GM19193 (cell line): ENCODE data around the gene SMARCD2.

Experiments
- POLR2A ChIP-seq: IDR thresholded peaks from 4 replicates; pipeline ENCODE4 v1.6.1; 2011; ENCODE audit not compliant: insufficient read depth, insufficient read length; ENCODE audit errors: extremely low read depth

SMARCD2 gene

GRCh38 chr17:63830904-63831491, 11.5 kb downstream of the SMARCD2 start:
- TF ChIP-seq POLR2A = no peak

GRCh38 chr17:63830278-63830677, 12.2 kb downstream of the SMARCD2 start:
- no peak for TF ChIP-seq POLR2A

- no peak for TF ChIP-seq POLR2A
These were observed 13.5 kb downstream of the SMARCD2 start for GRCh38 chr17:63828936-63829335.

GRCh38 chr17:63827801-63828221, 14.7 kb downstream of the SMARCD2 start:
- no peak for TF ChIP-seq POLR2A

GRCh38 chr17:63827002-63827800, 15.3 kb downstream of the SMARCD2 start, which contains the start of the genes FTSJ3 and PSMC5:
Gene FTSJ3 (minus strand): TSS chr17:63827663. CDS start chr17:63826902, 761 bp downstream.
Gene PSMC5 (plus strand): TSS chr17:63827431. CDS start chr17:63827491, 60 bp downstream.
- peak; percentile 96 for TF ChIP-seq POLR2A

- no peak for TF ChIP-seq POLR2A
These were observed 15.9 kb downstream of the SMARCD2 start for GRCh38 chr17:63826468-63827001.

- TF ChIP-seq POLR2A = no peak
These were observed 18.1 kb downstream of the SMARCD2 start for GRCh38 chr17:63824362-63824761.

GRCh38 chr17:63823659-63824331, 18.7 kb downstream of the SMARCD2 start:
- TF ChIP-seq POLR2A = peak; percentile 23

GRCh38 chr17:63822537-63822936, 19.9 kb downstream of the SMARCD2 start:
- no peak for TF ChIP-seq POLR2A

GRCh38 chr17:63821804-63822203, 20.7 kb downstream of the SMARCD2 start:
- no peak for TF ChIP-seq POLR2A

GRCh38 chr17:63820963-63821561, 21.4 kb downstream of the SMARCD2 start:
- TF ChIP-seq POLR2A = no peak

- no peak for TF ChIP-seq POLR2A
These were observed 22.6 kb downstream of the SMARCD2 start for GRCh38 chr17:63819585-63820537.

- TF ChIP-seq POLR2A = no peak
These were observed 23.4 kb downstream of the SMARCD2 start for GRCh38 chr17:63819131-63819530.
